Measurements from ENCODE around the gene SLC25A22. TPM values are rescaled to one million over a fixed set of nuclear protein-coding genes. Genes with fewer than 3 reads are reported as not detected.

The SLC25A22 gene
- total and polyA plus RNA-seq, 9 of the 15 experiments (the other 6 are each of a cell fraction or from before 2014, with no cell fraction given), result 0.41 to 55.4 (median 11.4) TPM

- TF ChIP-seq RBFOX2 (IDR thresholded peaks at IDR 0.05; ENCODE audit: low read depth, low read length) (peak; percentile 88), ZNF639 (CRISPR knock-in tag; conservative IDR thresholded peaks at IDR 0.05 in 1 of 2, IDR thresholded peaks at IDR 0.05 in 1 of 2) (peak in 1 of 2 experiments; percentile 18; a peak in 1 of 4 replicates), ZNF212 (CRISPR knock-in tag; IDR thresholded peaks at IDR 0.05) (no peak), MIER1 (IDR thresholded peaks at IDR 0.05; ENCODE audit: low read depth) (0 out of 2 replicates have a peak, but pooled peaks have one; percentile 26), PHF20 (IDR thresholded peaks at IDR 0.05; ENCODE audit: partially characterized antibody) (no peak), GTF2B (IDR thresholded peaks at IDR 0.05; ENCODE audit: extremely low read depth, insufficient read length) (no peak), PHF8 (IDR thresholded peaks at IDR 0.05; ENCODE audit: borderline replicate concordance, low read length) (peak; percentile 47; the same call in 1 of the 2 replicates), ZNF740 (CRISPR knock-in tag; IDR thresholded peaks at IDR 0.05) (no peak), ZNF740 (tag; IDR thresholded peaks at IDR 0.05) (0 out of 4 replicates have a peak, but pooled peaks of 1 of the 2 experiments have one; percentile 7), JUN (IDR thresholded peaks at IDR 0.05; ENCODE audit: borderline replicate concordance, low read depth, low read length) (no peak), JUN (CRISPR knock-in tag; IDR thresholded peaks at IDR 0.05; ENCODE audit: borderline replicate concordance) (0 out of 2 replicates have a peak, but pooled peaks have one; percentile 21), ZMIZ1 (IDR thresholded peaks at IDR 0.05; ENCODE audit: low read depth in 2 of 2, low read length in 2 of 2) (no peak), ZNF3 (CRISPR knock-in tag; IDR thresholded peaks at IDR 0.05) (no peak), EP400 (IDR thresholded peaks at IDR 0.05) (no peak), NONO (IDR thresholded peaks at IDR 0.05; ENCODE audit: low read depth in 2 of 2, low read length in 1 of 2) (peak; percentile 72 to 77; a peak in 3 of 4 replicates)
These were observed 12.0 kb upstream of the SLC25A22 start (continued) for GRCh38 chr11:810040-810567.

All from K562 (cell line).